HepG2 (cell line): ENCODE data around the gene RIPK1. TPM values are rescaled to one million over a fixed set of nuclear protein-coding genes. Genes with fewer than 3 reads are reported as not detected.
A peak's percentile ranks its signal among the peaks of the same experiment; 100 is the strongest.

Source experiments
- ARHGAP35 ChIP-seq: sonication (generic); formaldehyde crosslinking; IDR thresholded peaks from 2 replicates; pipeline ENCODE4 v1.9.0; 2022; ENCODE audit warnings: mild to moderate bottlenecking, inconsistent platforms, moderate library complexity, missing genetic modification reagents, borderline replicate concordance
- ELF1 ChIP-seq: sonication (generic); formaldehyde crosslinking; IDR thresholded peaks from 2 replicates; pipeline ENCODE4 v1.4.0; 2020; ENCODE audit warnings: missing genetic modification reagents
- GFI1 ChIP-seq: sonication (generic); formaldehyde crosslinking; IDR thresholded peaks from 2 replicates; pipeline ENCODE4 v1.5.0; 2020; ENCODE audit warnings: missing genetic modification reagents, mild to moderate bottlenecking, borderline replicate concordance
- HNF4G ChIP-seq, 2 experiments: sonication (generic) in 1 of 2; formaldehyde crosslinking in 1 of 2; IDR thresholded peaks; 2 replicates each; pipeline versions ENCODE4 v1.4.0 to v1.6.1; 2011 to 2020; ENCODE audit warnings: borderline replicate concordance in 2 of 2, low read depth in 2 of 2, mild to moderate bottlenecking in 2 of 2, low read length in 1 of 2, missing genetic modification reagents in 1 of 2, moderate library complexity in 1 of 2
- KDM6A ChIP-seq: IDR thresholded peaks from 2 replicates; pipeline ENCODE4 v1.6.1; 2016; ENCODE audit warnings: low read depth
- MXI1 ChIP-seq: IDR thresholded peaks from 3 replicates; pipeline ENCODE4 v1.6.1; 2012; ENCODE audit warnings: low read depth, low read length, inconsistent platforms, borderline replicate concordance
- SP1 ChIP-seq, 2 experiments: fragments of 450-650 bp in 1 of 2; sonication (generic) in 1 of 2; formaldehyde crosslinking in 1 of 2; IDR thresholded peaks; 2 replicates each; pipeline versions ENCODE4 v1.4.0 to v1.6.1; 2016 to 2020; ENCODE audit warnings: missing genetic modification reagents in 1 of 2
- THAP11 ChIP-seq: IDR thresholded peaks from 2 replicates; pipeline ENCODE4 v1.6.1; 2016; ENCODE audit warnings: missing biosample characterization, missing genetic modification reagents
- ZC3H13 ChIP-seq: sonication (generic); formaldehyde crosslinking; IDR thresholded peaks from 2 replicates; pipeline ENCODE4 v1.8.1; 2023; ENCODE audit warnings: mild to moderate bottlenecking, missing genetic modification reagents, moderate library complexity
- ZNF501 ChIP-seq: sonication (generic); formaldehyde crosslinking; IDR thresholded peaks from 2 replicates; pipeline ENCODE4 v1.5.1; 2020; ENCODE audit warnings: mild to moderate bottlenecking, moderate library complexity, missing genetic modification reagents
- ZNF589 ChIP-seq: sonication (generic); formaldehyde crosslinking; conservative IDR thresholded peaks from 2 replicates; pipeline ENCODE4 v1.8.0; 2022; ENCODE audit warnings: mild to moderate bottlenecking, moderate library complexity, missing genetic modification reagents
- polyA plus RNA-seq, 8 experiments: library from polyadenylated mRNA; depleted of rRNA in 3 of 8; stranded (reverse) in 7 of 8; unstranded in 1 of 8; fragments of >200 nt; fragmentation: Illumina TruSeq in 4 of 8; extraction: Trizol in 4 of 8; gene quantifications; 2 replicates each; pipeline versions ENCODE4 v1.2.1 to v1.2.3, GENCODE V29; 2011 to 2016; ENCODE audit warnings: low read depth in 4 of 8, missing spikeins in 1 of 8, mixed read lengths in 1 of 8; ENCODE audit not compliant: insufficient read depth in 1 of 8
- total RNA-seq, 5 experiments: library from RNA; depleted of rRNA; stranded (reverse); fragments of >200 nt; fragmentation: Illumina TruSeq; extraction: Trizol; gene quantifications; 2 replicates each; pipeline ENCODE4 v1.2.3, GENCODE V29; 2016; ENCODE audit warnings: low read depth in 1 of 5
- TF ChIP-seq, protein P1 (sequence below): sonication (generic); formaldehyde crosslinking; IDR thresholded peaks from 2 replicates; pipeline ENCODE4 v1.4.0; 2020; ENCODE audit warnings: missing genetic modification reagents
- TF ChIP-seq, protein P2 (sequence below): sonication (generic); formaldehyde crosslinking; IDR thresholded peaks from 2 replicates; pipeline ENCODE4 v1.4.0; 2020; ENCODE audit warnings: missing genetic modification reagents
- TF ChIP-seq, protein P3 (sequence below): IDR thresholded peaks from 2 replicates; pipeline ENCODE4 v1.6.1; 2016; ENCODE audit warnings: missing compliant biosample characterization, missing genetic modification reagents, borderline replicate concordance
- TF ChIP-seq, protein P4 (sequence below): sonication (generic); formaldehyde crosslinking; IDR thresholded peaks from 2 replicates; pipeline ENCODE4 v1.5.1; 2020; ENCODE audit warnings: mild to moderate bottlenecking, missing genetic modification reagents, borderline replicate concordance

The RIPK1 gene
- total and polyA plus RNA-seq, 2 of the 13 experiments (the other 11 are each of a cell fraction or from before 2014, with no cell fraction given): 9.0 to 10.3 TPM

DNA sequence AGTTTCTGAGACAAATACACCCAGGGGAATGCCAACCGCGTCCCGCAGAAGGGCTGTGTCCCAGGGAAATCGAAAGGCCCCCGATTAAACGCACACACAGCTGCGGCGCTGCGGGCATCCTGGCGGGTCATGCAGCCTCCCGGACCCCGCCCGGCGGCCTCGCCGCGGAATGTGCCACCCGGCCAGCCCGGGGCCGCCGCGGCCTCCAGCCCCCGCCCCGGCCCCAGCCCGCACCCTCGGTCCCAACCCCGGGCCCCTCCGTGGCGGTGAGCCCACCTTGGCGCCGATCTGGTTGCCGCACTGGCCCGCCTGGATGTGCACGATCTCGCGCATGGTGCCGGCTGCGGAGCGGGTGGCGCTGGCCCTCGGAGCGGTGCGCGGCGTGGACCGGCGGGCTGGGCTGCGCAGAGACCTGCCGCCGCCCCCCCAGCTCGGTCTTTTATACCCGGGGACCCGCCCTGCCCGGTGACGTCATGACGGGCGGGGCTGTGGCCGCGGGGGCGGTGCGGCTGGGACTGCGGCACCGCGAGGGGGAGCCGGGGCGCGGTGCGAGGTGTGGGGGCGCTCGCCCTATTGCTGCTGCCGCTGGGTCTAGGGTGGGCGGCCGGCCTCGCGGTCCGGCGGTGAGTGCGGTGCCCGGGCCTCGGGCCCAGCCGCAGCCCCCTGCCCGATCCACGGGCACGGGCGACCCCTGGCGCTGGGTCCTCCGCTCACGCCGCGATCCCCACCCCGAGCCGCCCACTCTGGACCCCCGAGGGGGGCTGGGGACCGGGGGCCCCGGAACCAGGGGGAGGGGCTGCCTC lies 89.0 kb downstream of the RIPK1 start, which contains the start of gene TUBB2A (continued):
- TF ChIP-seq, protein P1, sequence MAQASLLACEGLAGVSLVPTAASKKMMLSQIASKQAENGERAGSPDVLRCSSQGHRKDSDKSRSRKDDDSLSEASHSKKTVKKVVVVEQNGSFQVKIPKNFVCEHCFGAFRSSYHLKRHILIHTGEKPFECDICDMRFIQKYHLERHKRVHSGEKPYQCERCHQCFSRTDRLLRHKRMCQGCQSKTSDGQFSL (CRISPR knock-in tag): peak; percentile 96
- TF ChIP-seq KDM6A (no peak), SP1 (IDR thresholded peaks at IDR 0.05) (no peak), SP1 (CRISPR knock-in tag; IDR thresholded peaks at IDR 0.05) (peak; percentile 96), THAP11 (CRISPR knock-in tag) (peak; percentile 70), HNF4G (IDR thresholded peaks at IDR 0.05; ENCODE audit: borderline replicate concordance, low read depth, low read length) (no peak), HNF4G (CRISPR knock-in tag; IDR thresholded peaks at IDR 0.05; ENCODE audit: borderline replicate concordance, low read depth) (peak; percentile 73), ARHGAP35 (peak; percentile 95), ZC3H13 (CRISPR knock-in tag) (no peak), ZNF589 (0 out of 2 replicates have a peak, but pooled peaks have one; percentile 61), MXI1 (no peak; the same call in 1 of the 3 replicates), ELF1 (no peak), ZNF501 (CRISPR knock-in tag) (peak; percentile 12), GFI1 (peak; percentile 64; the same call in 1 of the 2 replicates)
- TF ChIP-seq, protein P2, sequence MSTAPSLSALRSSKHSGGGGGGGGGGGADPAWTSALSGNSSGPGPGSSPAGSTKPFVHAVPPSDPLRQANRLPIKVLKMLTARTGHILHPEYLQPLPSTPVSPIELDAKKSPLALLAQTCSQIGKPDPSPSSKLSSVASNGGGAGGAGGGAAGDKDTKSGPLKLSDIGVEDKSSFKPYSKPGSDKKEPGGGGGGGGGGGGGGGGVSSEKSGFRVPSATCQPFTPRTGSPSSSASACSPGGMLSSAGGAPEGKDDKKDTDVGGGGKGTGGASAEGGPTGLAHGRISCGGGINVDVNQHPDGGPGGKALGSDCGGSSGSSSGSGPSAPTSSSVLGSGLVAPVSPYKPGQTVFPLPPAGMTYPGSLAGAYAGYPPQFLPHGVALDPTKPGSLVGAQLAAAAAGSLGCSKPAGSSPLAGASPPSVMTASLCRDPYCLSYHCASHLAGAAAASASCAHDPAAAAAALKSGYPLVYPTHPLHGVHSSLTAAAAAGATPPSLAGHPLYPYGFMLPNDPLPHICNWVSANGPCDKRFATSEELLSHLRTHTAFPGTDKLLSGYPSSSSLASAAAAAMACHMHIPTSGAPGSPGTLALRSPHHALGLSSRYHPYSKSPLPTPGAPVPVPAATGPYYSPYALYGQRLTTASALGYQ (CRISPR knock-in tag): peak; percentile 84; the same call in 1 of the 2 replicates
- TF ChIP-seq, protein P3, sequence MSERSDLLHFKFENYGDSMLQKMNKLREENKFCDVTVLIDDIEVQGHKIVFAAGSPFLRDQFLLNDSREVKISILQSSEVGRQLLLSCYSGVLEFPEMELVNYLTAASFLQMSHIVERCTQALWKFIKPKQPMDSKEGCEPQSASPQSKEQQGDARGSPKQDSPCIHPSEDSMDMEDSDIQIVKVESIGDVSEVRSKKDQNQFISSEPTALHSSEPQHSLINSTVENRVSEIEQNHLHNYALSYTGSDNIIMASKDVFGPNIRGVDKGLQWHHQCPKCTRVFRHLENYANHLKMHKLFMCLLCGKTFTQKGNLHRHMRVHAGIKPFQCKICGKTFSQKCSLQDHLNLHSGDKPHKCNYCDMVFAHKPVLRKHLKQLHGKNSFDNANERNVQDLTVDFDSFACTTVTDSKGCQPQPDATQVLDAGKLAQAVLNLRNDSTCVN (CRISPR knock-in tag): peak; percentile 49; the same call in 1 of the 2 replicates
- TF ChIP-seq, protein P4, sequence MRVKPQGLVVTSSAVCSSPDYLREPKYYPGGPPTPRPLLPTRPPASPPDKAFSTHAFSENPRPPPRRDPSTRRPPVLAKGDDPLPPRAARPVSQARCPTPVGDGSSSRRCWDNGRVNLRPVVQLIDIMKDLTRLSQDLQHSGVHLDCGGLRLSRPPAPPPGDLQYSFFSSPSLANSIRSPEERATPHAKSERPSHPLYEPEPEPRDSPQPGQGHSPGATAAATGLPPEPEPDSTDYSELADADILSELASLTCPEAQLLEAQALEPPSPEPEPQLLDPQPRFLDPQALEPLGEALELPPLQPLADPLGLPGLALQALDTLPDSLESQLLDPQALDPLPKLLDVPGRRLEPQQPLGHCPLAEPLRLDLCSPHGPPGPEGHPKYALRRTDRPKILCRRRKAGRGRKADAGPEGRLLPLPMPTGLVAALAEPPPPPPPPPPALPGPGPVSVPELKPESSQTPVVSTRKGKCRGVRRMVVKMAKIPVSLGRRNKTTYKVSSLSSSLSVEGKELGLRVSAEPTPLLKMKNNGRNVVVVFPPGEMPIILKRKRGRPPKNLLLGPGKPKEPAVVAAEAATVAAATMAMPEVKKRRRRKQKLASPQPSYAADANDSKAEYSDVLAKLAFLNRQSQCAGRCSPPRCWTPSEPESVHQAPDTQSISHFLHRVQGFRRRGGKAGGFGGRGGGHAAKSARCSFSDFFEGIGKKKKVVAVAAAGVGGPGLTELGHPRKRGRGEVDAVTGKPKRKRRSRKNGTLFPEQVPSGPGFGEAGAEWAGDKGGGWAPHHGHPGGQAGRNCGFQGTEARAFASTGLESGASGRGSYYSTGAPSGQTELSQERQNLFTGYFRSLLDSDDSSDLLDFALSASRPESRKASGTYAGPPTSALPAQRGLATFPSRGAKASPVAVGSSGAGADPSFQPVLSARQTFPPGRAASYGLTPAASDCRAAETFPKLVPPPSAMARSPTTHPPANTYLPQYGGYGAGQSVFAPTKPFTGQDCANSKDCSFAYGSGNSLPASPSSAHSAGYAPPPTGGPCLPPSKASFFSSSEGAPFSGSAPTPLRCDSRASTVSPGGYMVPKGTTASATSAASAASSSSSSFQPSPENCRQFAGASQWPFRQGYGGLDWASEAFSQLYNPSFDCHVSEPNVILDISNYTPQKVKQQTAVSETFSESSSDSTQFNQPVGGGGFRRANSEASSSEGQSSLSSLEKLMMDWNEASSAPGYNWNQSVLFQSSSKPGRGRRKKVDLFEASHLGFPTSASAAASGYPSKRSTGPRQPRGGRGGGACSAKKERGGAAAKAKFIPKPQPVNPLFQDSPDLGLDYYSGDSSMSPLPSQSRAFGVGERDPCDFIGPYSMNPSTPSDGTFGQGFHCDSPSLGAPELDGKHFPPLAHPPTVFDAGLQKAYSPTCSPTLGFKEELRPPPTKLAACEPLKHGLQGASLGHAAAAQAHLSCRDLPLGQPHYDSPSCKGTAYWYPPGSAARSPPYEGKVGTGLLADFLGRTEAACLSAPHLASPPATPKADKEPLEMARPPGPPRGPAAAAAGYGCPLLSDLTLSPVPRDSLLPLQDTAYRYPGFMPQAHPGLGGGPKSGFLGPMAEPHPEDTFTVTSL (CRISPR knock-in tag): peak; percentile 22; the same call in 1 of the 2 replicates
